ENCODE results near the gene TIMP3. TPM values are rescaled to one million over a fixed set of nuclear protein-coding genes. Genes with fewer than 3 reads are reported as not detected.

TIMP3 gene
- total RNA-seq, 1 experiment from 2014 or later: 0.87 TPM

GRCh38 chr22:32791056-32791455, 10.4 kb upstream of the TIMP3 start:
- H3K79me1 ChIP-seq (ENCODE audit: insufficient read depth, low read depth, low read length, poor library complexity, severe bottlenecking): no peaks in the 10 kb centered on the region
- no peak overlapping the region for H3K18ac ChIP-seq (ENCODE audit: insufficient read length, low read depth, low read length)
- H3T11ph ChIP-seq (ENCODE audit: low read length): no peak overlapping the region
- H3K4ac ChIP-seq (ENCODE audit: low read depth, low read length): no peak overlapping the region
- no peaks in the 10 kb centered on the region for H3K79me2 ChIP-seq (ENCODE audit: insufficient read depth, low read length)
- Mint-ChIP-seq H3K36me3 (ENCODE audit: insufficient read depth in 1 of 3, low read depth in 3 of 3) (peaks cover 0 to 19% (median 13%) of the 10 kb centered on the region in 3 experiments; a peak in 4 of 7 replicates), H3K4me3 (no peak overlapping the region), H3K4me1 (peaks cover 4 to 9% of the 10 kb centered on the region in 2 experiments; a peak in 3 of 4 replicates), H3K9me3 (no peaks in the 10 kb centered on the region), H3K27ac (no peak overlapping the region), H3K27me3 (ENCODE audit: low read depth) (no peaks in the 10 kb centered on the region)
- no peak overlapping the region for H2BK15ac ChIP-seq (ENCODE audit: low read depth, low read length)
- WGBS (ENCODE audit: extremely low coverage, insufficient read length, low lambda C conversion rate): no CpG with 5 or more reads among the region's 6 CpGs
- no peak for DNase-seq
- H3K56ac ChIP-seq (ENCODE audit: insufficient read length, low read depth, low read length): no peak overlapping the region
- no peak overlapping the region for H3K14ac ChIP-seq (ENCODE audit: insufficient read depth, low read length)
- H3K23me2 ChIP-seq (ENCODE audit: insufficient read length, low read depth, low read length, poor library complexity, severe bottlenecking): no peaks in the 10 kb centered on the region
- no peaks in the 10 kb centered on the region for H3K9me3 ChIP-seq (ENCODE audit: control insufficient read depth, low read depth, low read length)
- no peak overlapping the region for H2BK5ac ChIP-seq (ENCODE audit: insufficient read length, low read length)
- H2AK5ac ChIP-seq (ENCODE audit: insufficient read length, low read length): no peak overlapping the region
- TF ChIP-seq CTCF (conservative IDR thresholded peaks at IDR 0.05): no peak
- H3K23ac ChIP-seq (ENCODE audit: insufficient read length, low read depth, low read length): no peak overlapping the region
- no peak overlapping the region for H2AFZ ChIP-seq (ENCODE audit: low read length)
- no peak overlapping the region for H4K5ac ChIP-seq (ENCODE audit: insufficient read length, low read depth, low read length)
- H3K4me1 ChIP-seq (ENCODE audit: insufficient read depth, low read length): no peaks in the 10 kb centered on the region
- no peak overlapping the region for H4K91ac ChIP-seq (ENCODE audit: insufficient read length, low read depth, low read length)
- H3K27ac ChIP-seq (ENCODE audit: insufficient read length, low read depth, low read length): no peak overlapping the region
- no peak overlapping the region for H4K8ac ChIP-seq (replicated peaks; ENCODE audit: insufficient read length, low read depth, low read length)
- no peak overlapping the region for H3K9ac ChIP-seq (ENCODE audit: extremely low read depth, insufficient read length, low read length)
- no peaks in the 10 kb centered on the region for H3K27me3 ChIP-seq (ENCODE audit: insufficient read depth, low read length)
- no peaks in the 10 kb centered on the region for H4K20me1 ChIP-seq (ENCODE audit: control insufficient read depth, insufficient read depth, insufficient read length)
- no peak overlapping the region for H2BK120ac ChIP-seq (ENCODE audit: low read depth, low read length, poor library complexity, severe bottlenecking)
- no peak overlapping the region for H2BK20ac ChIP-seq (ENCODE audit: low read depth, low read length, poor library complexity, severe bottlenecking)
- H3K4me2 ChIP-seq (ENCODE audit: insufficient read depth, insufficient read length, low read length): no peak overlapping the region
- no peak overlapping the region for H2BK12ac ChIP-seq (ENCODE audit: insufficient read length, low read depth, low read length)
